GM12878 (cell line): ENCODE results near the gene KIAA0825. TPM values are rescaled to one million over a fixed set of nuclear protein-coding genes. Genes with fewer than 3 reads are reported as not detected.

Experiments used
- ATAC-seq: fragments of 200-7000 bp; cut with Tn5 transposase; 3 replicates; pipeline ENCODE4 v1.9.1; 2020; ENCODE audit warnings: mild to moderate bottlenecking, moderate library complexity
- BruUV-seq: library from RNA; stranded (reverse); fragments of 400-500 nt; replicated peaks from 2 replicates; lab custom pipeline; 2021; lab: Mats Ljungman, UMichigan
- CTCF ChIA-PET: fragments of 300-600 bp; sonication (Branson Sonifier 250); formaldehyde crosslinking; extraction: SDS; loops from one replicate; lab custom pipeline; 2021; ENCODE audit warnings: inconsistent platforms; lab: Yijun Ruan, JAX
- POLR2A ChIA-PET: fragments of 350-600 bp; formaldehyde crosslinking; extraction: SDS; loops from one replicate; lab custom pipeline; 2021; ENCODE audit warnings: inconsistent platforms; lab: Charles Lee
- RAD21 ChIA-PET: fragments of 300-600 bp; sonication (Branson Sonifier 250); formaldehyde crosslinking; loops from one replicate; lab custom pipeline; 2023; ENCODE audit warnings: antibody characterized with exemption; ENCODE audit not compliant: unreplicated experiment; lab: Charles Lee
- SMC1A ChIA-PET: fragments of 300-600 bp; sonication (Branson Sonifier 250); formaldehyde crosslinking; loops from one replicate; lab custom pipeline; 2023; ENCODE audit not compliant: unreplicated experiment, uncharacterized antibody; lab: Charles Lee
- DNase-seq: peaks from one replicate; pipeline ENCODE4 v3.0.0-alpha.2; 2011; ENCODE audit warnings: low read depth, low spot score
- FAIRE-seq: peaks from 3 replicates; lab custom pipeline; 2011; peaks lifted over from hg19 to GRCh38; lab: Jason Lieb, UNC
- H2AFZ ChIP-seq: 2 replicates; pipeline ENCODE4 v1.6.0; 2011; ENCODE audit warnings: low read depth, low read length, control low read depth; ENCODE audit not compliant: control insufficient read depth
- H3K27ac ChIP-seq: 2 replicates; pipeline ENCODE4 v1.5.1; 2011; ENCODE audit warnings: control low read depth; ENCODE audit not compliant: control insufficient read depth, insufficient read depth
- H3K27me3 ChIP-seq, 2 experiments: replicated peaks in 1 of 2; 2 replicates each; pipeline versions ENCODE4 v1.6.0 to v1.6.1; 2011; ENCODE audit warnings: low read length in 1 of 2; ENCODE audit not compliant: control insufficient read depth in 2 of 2, insufficient read depth in 2 of 2
- H3K36me3 ChIP-seq, 2 experiments: 2 replicates each; pipeline ENCODE4 v1.5.1; 2011; ENCODE audit warnings: low read length in 1 of 2; ENCODE audit not compliant: control insufficient read depth in 2 of 2, insufficient read depth in 2 of 2
- H3K4me1 ChIP-seq: 2 replicates; pipeline ENCODE4 v1.6.1; 2011; ENCODE audit warnings: mild to moderate bottlenecking, low read length, moderate library complexity, mixed read lengths; ENCODE audit not compliant: control insufficient read depth, insufficient read depth
- H3K4me2 ChIP-seq: 2 replicates; pipeline ENCODE4 v1.6.0; 2011; ENCODE audit warnings: control low read depth; ENCODE audit not compliant: control insufficient read depth, insufficient read depth
- H3K4me3 ChIP-seq: fragments of 200-600 bp; sonication (generic); 2 replicates; pipeline ENCODE4 v1.5.1; 2016
- H3K79me2 ChIP-seq: 2 replicates; pipeline ENCODE4 v1.6.0; 2011; ENCODE audit warnings: low read length; ENCODE audit not compliant: control insufficient read depth, insufficient read depth
- H3K9ac ChIP-seq: 2 replicates; pipeline ENCODE4 v1.8.0; 2011; ENCODE audit warnings: low read length, control low read depth, mixed read lengths; ENCODE audit not compliant: control insufficient read depth, insufficient read depth
- H3K9me3 ChIP-seq: replicated peaks from 3 replicates; pipeline ENCODE4 v1.5.1; 2011; ENCODE audit warnings: mild to moderate bottlenecking, low read length; ENCODE audit not compliant: control insufficient read depth, insufficient read depth
- H4K20me1 ChIP-seq: 2 replicates; pipeline ENCODE4 v1.6.0; 2011; ENCODE audit not compliant: control insufficient read depth, insufficient read depth
- BCLAF1 ChIP-seq: fragments of 450-650 bp; IDR thresholded peaks from 2 replicates; pipeline ENCODE4 v1.6.1; 2017; ENCODE audit warnings: antibody characterized with exemption, mild to moderate bottlenecking, moderate library complexity
- CEBPB ChIP-seq, 2 experiments: fragments of 150-350 bp in 1 of 2; IDR thresholded peaks; 2 replicates each; pipeline ENCODE4 v1.6.1; 2012 to 2014; ENCODE audit warnings: low read depth in 2 of 2, low read length in 2 of 2, borderline replicate concordance in 1 of 2, inconsistent platforms in 1 of 2
- EP300 ChIP-seq, 2 experiments: fragments of 150-350 bp in 1 of 2; IDR thresholded peaks; 2 replicates each; pipeline ENCODE4 v1.6.1; 2011 to 2012; ENCODE audit warnings: low read depth in 2 of 2, low read length in 2 of 2, borderline replicate concordance in 1 of 2, improper control_type of control experiment in 1 of 2, inconsistent platforms in 1 of 2; ENCODE audit not compliant: control insufficient read depth in 1 of 2
- IKZF2 ChIP-seq, 2 experiments: fragments of 450-650 bp; IDR thresholded peaks; 2 replicates each; pipeline ENCODE4 v1.6.1; 2017; ENCODE audit warnings: mild to moderate bottlenecking in 2 of 2, moderate library complexity in 2 of 2
- SMAD5 ChIP-seq: IDR thresholded peaks from 2 replicates; pipeline ENCODE4 v1.6.1; 2016; ENCODE audit warnings: antibody characterized with exemption, low read depth
- SREBF2 ChIP-seq: IDR thresholded peaks from 2 replicates; pipeline ENCODE4 v1.6.1; 2012; ENCODE audit warnings: mild to moderate bottlenecking, low read length
- TBL1XR1 ChIP-seq: IDR thresholded peaks from 2 replicates; pipeline ENCODE4 v1.6.1; 2012; ENCODE audit warnings: low read depth, low read length, improper control_type of control experiment
- WGBS: methylation state at CpG from one replicate; pipeline ENCODE4 v1.1.6; 2016; ENCODE audit warnings: low lambda C conversion rate; ENCODE audit not compliant: insufficient replicate concordance, insufficient coverage; ENCODE audit errors: missing lambda C conversion rate; 5-methylcytosine and 5-hydroxymethylcytosine counted together
- in situ Hi-C: fragments of 300-500 bp; cut with MboI; formaldehyde crosslinking; loops from 9 replicates; pipeline ENCODE4 v1.14.3; 2018; ENCODE audit warnings: mixed read lengths
- intact Hi-C: fragments of 100-400 bp; cut with micrococcal nuclease; formaldehyde crosslinking; loops from one replicate; pipeline ENCODE4 v1.14.2; 2022; ENCODE audit not compliant: unreplicated experiment
- polyA plus RNA-seq, 11 experiments: library from polyadenylated mRNA; depleted of rRNA in 4 of 11; unstranded in 6 of 11; stranded (reverse) in 5 of 11; fragments of >200 nt; fragmentation: Nextera tagmentation in 4 of 11; fragmentation: Illumina TruSeq in 1 of 11; extraction: Ambion mirVana in 4 of 11; extraction: Trizol in 1 of 11; gene quantifications; 1 replicate in 1 of 11; 2 replicates in 10 of 11; pipeline versions ENCODE4 v1.2.1 to v1.2.3, GENCODE V29; 2011 to 2016; ENCODE audit warnings: inconsistent platforms in 2 of 11, missing spikeins in 2 of 11, low read depth in 1 of 11
- total RNA-seq, 4 experiments: library from RNA; depleted of rRNA in 3 of 4; stranded (reverse); fragments of >200 nt in 3 of 4; fragmentation: Illumina TruSeq in 1 of 4; extraction: Trizol in 1 of 4; gene quantifications; 2 replicates each; pipeline versions ENCODE4 v1.2.1 to v1.2.3, GENCODE V29; 2013 to 2021

KIAA0825 gene
- total and polyA plus RNA-seq, 10 of the 15 experiments (the other 5 are each of a cell fraction or from before 2014, with no cell fraction given): 0.55 to 1.9 (median 1.5) TPM

DNA sequence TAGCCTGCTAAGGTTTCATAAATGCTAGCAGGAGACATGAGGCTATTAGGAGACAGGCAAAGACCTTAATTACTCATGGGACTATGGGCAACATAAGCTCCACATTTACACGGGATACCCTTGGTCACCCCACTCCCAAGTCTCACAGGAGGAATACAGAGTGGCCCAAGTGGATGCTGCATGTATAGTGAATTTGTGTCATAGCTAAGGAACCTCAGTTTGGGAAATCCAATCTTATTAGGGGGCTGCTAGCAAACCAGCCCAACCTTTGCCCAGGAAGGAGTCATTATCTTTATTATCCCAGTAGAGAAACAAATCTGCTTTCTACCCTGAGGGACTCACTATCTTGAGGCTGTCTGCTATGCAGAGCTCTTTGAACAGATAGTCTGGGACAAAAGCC, 405.9 kb downstream of the KIAA0825 start (continued):
- TF ChIP-seq EP300 (IDR thresholded peaks at IDR 0.05; ENCODE audit: borderline replicate concordance in 1 of 2, control insufficient read depth in 1 of 2, low read depth in 2 of 2, low read length in 2 of 2) (no peak), SMAD5 (no peak)

DNA sequence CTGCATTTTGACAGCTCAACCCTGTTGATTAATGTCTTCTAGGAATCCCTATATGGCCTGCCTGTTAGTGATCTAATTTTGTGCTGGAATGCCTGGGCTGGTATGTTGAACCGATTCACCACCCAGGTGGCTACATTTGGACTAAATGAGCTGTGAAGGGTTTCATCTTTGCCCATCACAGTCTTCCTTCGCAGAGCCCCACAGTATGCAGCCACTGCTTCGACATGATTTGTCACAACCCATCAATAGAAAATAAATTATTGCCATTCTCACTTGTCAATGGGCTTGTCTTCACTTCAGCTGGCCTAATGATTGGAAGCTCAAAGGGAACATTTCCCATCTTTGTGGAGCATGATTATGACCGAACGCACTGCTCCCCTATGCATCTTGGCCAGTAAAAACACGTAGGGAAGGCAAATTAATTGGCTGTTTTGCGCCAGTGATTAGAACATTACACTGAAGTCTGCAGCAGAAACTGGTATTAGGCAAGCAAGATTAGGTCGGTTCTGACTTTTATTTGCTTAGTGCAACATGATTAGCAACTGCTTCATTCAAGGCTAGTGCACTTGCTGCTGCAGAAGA, 408.5 kb downstream of the KIAA0825 start:
- no peak overlapping the region for H3K27ac ChIP-seq
- H3K36me3 ChIP-seq: no peaks in the 10 kb centered on the region
- POLR2A ChIA-PET: no interaction called here
- H3K4me1 ChIP-seq: no peaks in the 10 kb centered on the region
- no peak for DNase-seq
- no peak overlapping the region for H3K4me2 ChIP-seq
- intact Hi-C loops: no loop called here
- H2AFZ ChIP-seq: no peak overlapping the region
- ATAC-seq: no peak
- no peak for FAIRE-seq
- WGBS: 22% methylated on average over 8 of the region's 8 CpGs
- H3K9ac ChIP-seq: no peak overlapping the region
- in situ Hi-C loops: no loop called here
- H3K27me3 ChIP-seq: peaks cover 0 to 1% of the 10 kb centered on the region in 2 experiments; a peak in 2 of 4 replicates
- H3K79me2 ChIP-seq: no peaks in the 10 kb centered on the region
- CTCF ChIA-PET: interaction anchor here (1.1 kb wide), 1 partner anchor 315 kb away, joined by 5 read pairs; no protein-coding TSS in a partner anchor
- RAD21 ChIA-PET: no interaction called here
- SMC1A ChIA-PET: interaction anchor here (1.0 to 1.7 kb wide), 2 partner anchors 10 to 15 kb away, joined by 3 to 4 read pairs; no protein-coding TSS in a partner anchor
- no peak for TF ChIP-seq TBL1XR1
- TF ChIP-seq CEBPB (IDR thresholded peaks at IDR 0.05; ENCODE audit: borderline replicate concordance in 1 of 2, low read depth in 2 of 2, low read length in 2 of 2): no peak
- TF ChIP-seq SREBF2: no peak
- no peak for TF ChIP-seq IKZF2 (IDR thresholded peaks at IDR 0.05)
- TF ChIP-seq BCLAF1: no peak
- no peaks in the 10 kb centered on the region for H3K9me3 ChIP-seq
- BruUV-seq: no TSS peak
- H4K20me1 ChIP-seq: no peaks in the 10 kb centered on the region; the same call in 1 of the 2 replicates
- H3K4me3 ChIP-seq: no peak overlapping the region
